ENCODE results near the gene EARS2.

The EARS2 gene

GRCh38 chr16:23491490-23492391 lies 65.4 kb downstream of the EARS2 start:
- TF ChIP-seq EZH2 (optimal IDR thresholded peaks at IDR 0.05; ENCODE audit: low read depth, low read length) (no peak), CTCF (IDR thresholded peaks at IDR 0.05; ENCODE audit: low read length) (no peak), EZH2phosphoT487 (IDR thresholded peaks at IDR 0.05; ENCODE audit: low read length) (no peak)
- no peak overlapping the region for H2AFZ ChIP-seq (ENCODE audit: low read length)
- H3K27me3 ChIP-seq (replicated peaks; ENCODE audit: insufficient read depth, low read length) = no peaks in the 10 kb centered on the region
- H3K4me3 ChIP-seq (ENCODE audit: low read length) = no peak overlapping the region
- DNase-seq = no peak
- H3K4me1 ChIP-seq (ENCODE audit: low read length) = no peaks in the 10 kb centered on the region
- H3K79me2 ChIP-seq (ENCODE audit: low read length) = peaks cover 38% of the 10 kb centered on the region
- H3K27ac ChIP-seq (ENCODE audit: low read length) = no peak overlapping the region
- H3K9me3 ChIP-seq (replicated peaks; ENCODE audit: insufficient read depth, low read length) = no peaks in the 10 kb centered on the region
- H3F3A ChIP-seq (ENCODE audit: insufficient read depth, low read length) = no peaks in the 10 kb centered on the region
- no peaks in the 10 kb centered on the region for H3K9me2 ChIP-seq (replicated peaks; ENCODE audit: insufficient read depth, low read length)
- no peak overlapping the region for H3K4me2 ChIP-seq (ENCODE audit: low read depth, low read length)
- no peaks in the 10 kb centered on the region for H4K20me1 ChIP-seq (ENCODE audit: insufficient read depth, low read length)
- H3K36me3 ChIP-seq (replicated peaks; ENCODE audit: insufficient read depth, low read length) = peaks cover 17% of the 10 kb centered on the region
- no peak overlapping the region for H3K9ac ChIP-seq (ENCODE audit: low read length)

GRCh38 chr16:23486480-23486879 lies 70.7 kb downstream of the EARS2 start:
- H3K9me2 ChIP-seq (replicated peaks; ENCODE audit: insufficient read depth, low read length) = no peaks in the 10 kb centered on the region
- H3K4me1 ChIP-seq (ENCODE audit: low read length) = no peaks in the 10 kb centered on the region
- DNase-seq = no peak
- no peak overlapping the region for H3K9ac ChIP-seq (ENCODE audit: low read length)
- H2AFZ ChIP-seq (ENCODE audit: low read length) = no peak overlapping the region
- peaks cover 26% of the 10 kb centered on the region for H3K36me3 ChIP-seq (replicated peaks; ENCODE audit: insufficient read depth, low read length)
- H3K4me2 ChIP-seq (ENCODE audit: low read depth, low read length) = no peak overlapping the region
- no peaks in the 10 kb centered on the region for H3K9me3 ChIP-seq (replicated peaks; ENCODE audit: insufficient read depth, low read length)
- H3K27me3 ChIP-seq (replicated peaks; ENCODE audit: insufficient read depth, low read length) = no peaks in the 10 kb centered on the region
- H3K4me3 ChIP-seq (ENCODE audit: low read length) = no peak overlapping the region
- no peak overlapping the region for H3K27ac ChIP-seq (ENCODE audit: low read length)
- TF ChIP-seq EZH2phosphoT487 (IDR thresholded peaks at IDR 0.05; ENCODE audit: low read length) = no peak
- no peak for TF ChIP-seq EZH2 (optimal IDR thresholded peaks at IDR 0.05; ENCODE audit: low read depth, low read length)
- TF ChIP-seq CTCF (IDR thresholded peaks at IDR 0.05; ENCODE audit: low read length) = no peak
- H4K20me1 ChIP-seq (ENCODE audit: insufficient read depth, low read length) = no peaks in the 10 kb centered on the region
- H3F3A ChIP-seq (ENCODE audit: insufficient read depth, low read length) = no peaks in the 10 kb centered on the region
- H3K79me2 ChIP-seq (ENCODE audit: low read length) = peaks cover 8% of the 10 kb centered on the region; the same call in 1 of the 2 replicates

GRCh38 chr16:23485841-23486240 lies 71.3 kb downstream of the EARS2 start:
- Histone ChIP-seq H3K9me3 (replicated peaks; ENCODE audit: insufficient read depth, low read length) (no peaks in the 10 kb centered on the region), H3K27ac (ENCODE audit: low read length) (no peak overlapping the region), H3K36me3 (replicated peaks; ENCODE audit: insufficient read depth, low read length) (peaks cover 28% of the 10 kb centered on the region), H3K27me3 (replicated peaks; ENCODE audit: insufficient read depth, low read length) (no peaks in the 10 kb centered on the region), H3K79me2 (ENCODE audit: low read length) (peaks cover 8% of the 10 kb centered on the region; the same call in 1 of the 2 replicates), H4K20me1 (ENCODE audit: insufficient read depth, low read length) (no peaks in the 10 kb centered on the region), H3K4me1 (ENCODE audit: low read length) (no peaks in the 10 kb centered on the region), H3K9ac (ENCODE audit: low read length) (no peak overlapping the region), H3K9me2 (replicated peaks; ENCODE audit: insufficient read depth, low read length) (no peaks in the 10 kb centered on the region), H3K4me3 (ENCODE audit: low read length) (no peak overlapping the region), H3F3A (ENCODE audit: insufficient read depth, low read length) (no peaks in the 10 kb centered on the region), H2AFZ (ENCODE audit: low read length) (no peak overlapping the region), H3K4me2 (ENCODE audit: low read depth, low read length) (no peak overlapping the region)
- no peak for DNase-seq
- TF ChIP-seq EZH2 (optimal IDR thresholded peaks at IDR 0.05; ENCODE audit: low read depth, low read length) = no peak
- TF ChIP-seq CTCF (IDR thresholded peaks at IDR 0.05; ENCODE audit: low read length) = no peak
- TF ChIP-seq EZH2phosphoT487 (IDR thresholded peaks at IDR 0.05; ENCODE audit: low read length) = no peak
